Colonic mucosa (tissue), 4 donors: ENCODE results near the gene MACROH2A1. TPM values are rescaled to one million over a fixed set of nuclear protein-coding genes. Genes with fewer than 3 reads are reported as not detected.

Source experiments
- DNase-seq: peaks from one replicate; pipeline ENCODE4 v3.0.0-alpha.2; 2020
- H3K27ac ChIP-seq: fragments of 200-600 bp; one replicate; pipeline ENCODE4 v1.8.0; 2021
- H3K27me3 ChIP-seq: fragments of 200-600 bp; one replicate; pipeline ENCODE4 v1.8.0; 2021
- H3K36me3 ChIP-seq: fragments of 200-600 bp; one replicate; pipeline ENCODE4 v1.8.0; 2021
- H3K4me1 ChIP-seq: fragments of 200-600 bp; one replicate; pipeline ENCODE4 v1.8.0; 2021; ENCODE audit warnings: mild to moderate bottlenecking
- H3K4me3 ChIP-seq: fragments of 200-600 bp; one replicate; pipeline ENCODE4 v1.8.0; 2021
- H3K9ac ChIP-seq, 2 donors: one replicate each; pipeline ENCODE4 v1.7.0; 2013; ENCODE audit warnings: control low read depth in 2 of 2, low read depth in 2 of 2, low read length in 2 of 2
- H3K9me3 ChIP-seq: fragments of 200-600 bp; one replicate; pipeline ENCODE4 v1.8.0; 2021
- intact Hi-C: fragments of 100-400 bp; cut with DNase I; formaldehyde crosslinking; loops from one replicate; pipeline ENCODE4 v1.14.1; 2022
- total RNA-seq, 2 donors: library from RNA; stranded (reverse); fragmentation: NEBNext Ultra II Directional in 1 of 2; extraction: Animal tissue kit (Norgen Biotek cat#: 25700) in 1 of 2; gene quantifications; one replicate each; pipeline ENCODE4 v1.2.1, GENCODE V29; 2021
- TF ChIP-seq, protein P1 (sequence below): fragments of 200-600 bp; IDR thresholded peaks from one replicate; pipeline ENCODE4 v1.8.0; 2022; ENCODE audit warnings: antibody characterized with exemption, mild to moderate bottlenecking
- donor health status: healthy.
- donor health status: DM: no; HTN: no; CAD: no.
- donor health status: DM: no; HTN: no; CAD: no.

Gene MACROH2A1
- total RNA-seq, 2 donors from 2014 or later, result 191 to 323 TPM

DNA sequence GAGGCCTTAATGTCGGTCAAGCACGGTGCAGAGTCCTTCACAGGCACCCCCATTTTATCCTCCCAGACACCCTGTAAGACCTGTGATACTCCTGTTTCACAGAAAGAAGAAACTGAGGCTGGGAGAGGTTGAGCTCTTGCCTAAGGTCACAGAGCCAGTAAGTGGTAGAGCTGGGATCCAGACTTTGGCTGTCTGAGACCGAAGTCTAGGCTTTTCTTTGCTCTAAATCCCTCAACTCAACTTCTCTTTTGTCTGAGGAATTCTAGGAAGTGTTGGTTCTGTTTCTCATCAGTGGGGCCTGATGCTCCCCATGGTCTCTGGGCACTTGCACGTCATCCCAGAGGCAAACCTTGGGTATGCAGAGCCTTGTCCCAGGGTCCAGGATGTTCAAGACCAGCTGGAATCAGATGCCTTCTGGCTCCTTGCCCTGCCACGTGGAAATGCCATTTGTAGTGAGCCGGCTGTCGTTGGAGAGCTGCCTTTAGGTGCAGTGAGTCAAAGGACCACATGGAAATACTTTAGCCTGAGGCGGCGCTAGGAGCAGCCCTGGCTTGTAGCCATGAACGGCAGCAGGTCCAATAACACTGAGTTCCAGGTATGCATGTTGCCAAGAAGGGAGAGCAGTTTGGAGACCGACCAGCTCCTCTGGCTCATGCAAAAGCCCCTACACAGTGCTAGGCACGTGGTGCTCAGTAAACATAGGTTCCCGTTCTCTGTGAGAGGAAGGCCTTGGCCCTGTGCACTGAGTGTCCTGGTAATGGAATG lies 38.9 kb upstream of the MACROH2A1 start:
- DNase-seq, result peak; percentile 37

DNA sequence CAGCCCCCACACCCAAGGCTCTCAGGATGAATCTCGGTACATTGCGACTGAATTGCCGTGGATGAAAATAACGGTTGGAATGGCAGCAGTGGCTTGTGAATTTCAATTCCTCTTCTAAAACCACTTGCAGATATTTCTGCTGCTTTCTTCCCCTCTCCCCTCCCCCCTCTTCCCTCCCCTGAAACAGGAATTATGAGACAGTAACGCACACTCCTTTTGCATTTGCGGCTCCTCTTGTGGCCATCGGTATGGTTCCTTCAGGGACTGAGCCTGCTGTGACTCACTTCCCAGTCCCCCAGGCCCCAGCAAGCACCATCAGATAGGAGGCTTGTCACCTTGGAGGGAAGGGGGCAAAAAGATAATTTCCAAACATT lies 38.4 kb upstream of the MACROH2A1 start:
- H3K27me3 ChIP-seq, result no peaks in the 10 kb centered on the region
- H3K9me3 ChIP-seq, result no peaks in the 10 kb centered on the region
- H3K9ac ChIP-seq, result no peak overlapping the region
- DNase-seq, result no peak
- no peak overlapping the region for H3K4me3 ChIP-seq
- intact Hi-C loops, result no loop called here
- no peaks in the 10 kb centered on the region for H3K36me3 ChIP-seq
- H3K4me1 ChIP-seq, result no peaks in the 10 kb centered on the region
- TF ChIP-seq, protein P1, sequence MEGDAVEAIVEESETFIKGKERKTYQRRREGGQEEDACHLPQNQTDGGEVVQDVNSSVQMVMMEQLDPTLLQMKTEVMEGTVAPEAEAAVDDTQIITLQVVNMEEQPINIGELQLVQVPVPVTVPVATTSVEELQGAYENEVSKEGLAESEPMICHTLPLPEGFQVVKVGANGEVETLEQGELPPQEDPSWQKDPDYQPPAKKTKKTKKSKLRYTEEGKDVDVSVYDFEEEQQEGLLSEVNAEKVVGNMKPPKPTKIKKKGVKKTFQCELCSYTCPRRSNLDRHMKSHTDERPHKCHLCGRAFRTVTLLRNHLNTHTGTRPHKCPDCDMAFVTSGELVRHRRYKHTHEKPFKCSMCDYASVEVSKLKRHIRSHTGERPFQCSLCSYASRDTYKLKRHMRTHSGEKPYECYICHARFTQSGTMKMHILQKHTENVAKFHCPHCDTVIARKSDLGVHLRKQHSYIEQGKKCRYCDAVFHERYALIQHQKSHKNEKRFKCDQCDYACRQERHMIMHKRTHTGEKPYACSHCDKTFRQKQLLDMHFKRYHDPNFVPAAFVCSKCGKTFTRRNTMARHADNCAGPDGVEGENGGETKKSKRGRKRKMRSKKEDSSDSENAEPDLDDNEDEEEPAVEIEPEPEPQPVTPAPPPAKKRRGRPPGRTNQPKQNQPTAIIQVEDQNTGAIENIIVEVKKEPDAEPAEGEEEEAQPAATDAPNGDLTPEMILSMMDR, result no peak
- H3K27ac ChIP-seq, result no peak overlapping the region

More for the DNA sequence above, 38.9 kb upstream of the MACROH2A1 start:
- Histone ChIP-seq H3K27me3 (no peaks in the 10 kb centered on the region), H3K4me1 (no peaks in the 10 kb centered on the region), H3K36me3 (no peaks in the 10 kb centered on the region), H3K9ac (no peak overlapping the region), H3K9me3 (no peaks in the 10 kb centered on the region), H3K27ac (peak overlapping the region; percentile 17), H3K4me3 (no peak overlapping the region)
- intact Hi-C loops, result no loop called here
- TF ChIP-seq, protein P1, result no peak

DNA sequence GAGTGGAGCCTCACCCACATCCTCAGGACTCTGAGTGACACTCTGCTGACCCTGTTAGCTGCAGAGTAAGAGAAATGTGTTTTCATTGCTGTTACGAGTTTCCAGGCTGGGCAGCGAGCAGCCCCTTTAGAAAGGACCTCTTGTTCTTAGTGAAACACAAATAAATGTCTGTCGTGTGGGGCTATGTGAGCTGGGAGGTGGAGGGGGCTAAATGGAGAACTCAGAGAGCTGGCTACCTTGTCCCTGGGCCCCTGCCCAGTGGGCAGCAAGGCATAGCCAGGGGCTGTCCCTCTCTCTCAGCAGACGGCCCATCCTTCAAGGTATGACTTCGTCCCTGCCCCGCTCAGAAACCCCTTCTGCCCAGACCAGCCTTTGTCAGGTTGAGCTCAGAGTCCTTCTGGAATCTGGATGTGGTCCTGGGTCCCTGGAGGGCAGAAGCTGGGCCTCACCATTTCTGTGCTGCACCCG lies 38.0 kb upstream of the MACROH2A1 start:
- DNase-seq, result no peak
- Histone ChIP-seq H3K9ac (no peak overlapping the region), H3K4me1 (no peaks in the 10 kb centered on the region), H3K4me3 (no peak overlapping the region), H3K27me3 (no peaks in the 10 kb centered on the region), H3K9me3 (no peaks in the 10 kb centered on the region), H3K36me3 (no peaks in the 10 kb centered on the region), H3K27ac (no peak overlapping the region)
- intact Hi-C loops, result no loop called here
- TF ChIP-seq, protein P1, result no peak

DNA sequence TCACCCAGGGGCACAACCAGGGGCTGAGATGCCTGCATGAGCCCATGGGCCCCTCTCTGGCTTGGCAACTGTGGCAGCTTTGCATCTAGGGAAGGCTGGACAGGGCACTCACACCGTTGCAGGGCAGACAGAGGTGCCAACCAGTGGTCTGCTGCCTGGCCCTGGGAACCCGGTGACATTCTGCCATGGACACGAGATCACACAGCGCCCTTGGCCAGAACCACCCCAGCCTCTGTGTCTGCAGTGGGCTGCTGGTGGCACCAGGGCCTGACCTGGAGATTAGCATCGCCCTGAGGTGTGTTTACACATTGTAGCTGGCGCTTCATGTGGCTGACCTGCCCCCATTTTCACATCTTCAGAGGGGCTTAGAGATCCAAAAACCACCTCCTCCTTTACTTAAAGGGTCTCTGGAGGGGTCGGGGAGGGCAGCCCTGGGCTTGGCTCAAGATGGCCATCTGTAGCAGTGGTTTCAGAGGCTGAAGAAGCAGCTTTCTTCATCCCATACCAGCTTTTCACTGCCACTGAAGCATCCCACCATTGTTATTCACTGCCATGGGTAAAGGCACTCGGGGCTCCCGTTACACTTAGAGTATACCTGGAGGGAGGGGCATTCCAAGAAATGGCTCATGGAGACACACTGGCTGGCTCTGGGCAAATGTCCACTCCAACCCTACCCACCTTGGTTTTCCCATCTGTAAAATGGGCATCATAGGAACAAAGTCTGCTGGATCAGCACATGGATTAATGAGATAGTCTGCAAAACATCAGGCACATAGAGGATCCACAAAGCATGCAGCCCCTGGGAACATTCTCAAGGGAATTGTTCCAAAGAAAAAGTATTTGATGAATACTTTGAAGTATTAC lies 36.7 kb upstream of the MACROH2A1 start:
- Histone ChIP-seq H3K36me3 (no peaks in the 10 kb centered on the region), H3K4me1 (no peaks in the 10 kb centered on the region), H3K9me3 (no peaks in the 10 kb centered on the region), H3K9ac (no peak overlapping the region), H3K27me3 (no peaks in the 10 kb centered on the region), H3K27ac (no peak overlapping the region), H3K4me3 (no peak overlapping the region)
- intact Hi-C loops, result no loop called here
- DNase-seq, result no peak
- TF ChIP-seq, protein P1, result no peak

DNA sequence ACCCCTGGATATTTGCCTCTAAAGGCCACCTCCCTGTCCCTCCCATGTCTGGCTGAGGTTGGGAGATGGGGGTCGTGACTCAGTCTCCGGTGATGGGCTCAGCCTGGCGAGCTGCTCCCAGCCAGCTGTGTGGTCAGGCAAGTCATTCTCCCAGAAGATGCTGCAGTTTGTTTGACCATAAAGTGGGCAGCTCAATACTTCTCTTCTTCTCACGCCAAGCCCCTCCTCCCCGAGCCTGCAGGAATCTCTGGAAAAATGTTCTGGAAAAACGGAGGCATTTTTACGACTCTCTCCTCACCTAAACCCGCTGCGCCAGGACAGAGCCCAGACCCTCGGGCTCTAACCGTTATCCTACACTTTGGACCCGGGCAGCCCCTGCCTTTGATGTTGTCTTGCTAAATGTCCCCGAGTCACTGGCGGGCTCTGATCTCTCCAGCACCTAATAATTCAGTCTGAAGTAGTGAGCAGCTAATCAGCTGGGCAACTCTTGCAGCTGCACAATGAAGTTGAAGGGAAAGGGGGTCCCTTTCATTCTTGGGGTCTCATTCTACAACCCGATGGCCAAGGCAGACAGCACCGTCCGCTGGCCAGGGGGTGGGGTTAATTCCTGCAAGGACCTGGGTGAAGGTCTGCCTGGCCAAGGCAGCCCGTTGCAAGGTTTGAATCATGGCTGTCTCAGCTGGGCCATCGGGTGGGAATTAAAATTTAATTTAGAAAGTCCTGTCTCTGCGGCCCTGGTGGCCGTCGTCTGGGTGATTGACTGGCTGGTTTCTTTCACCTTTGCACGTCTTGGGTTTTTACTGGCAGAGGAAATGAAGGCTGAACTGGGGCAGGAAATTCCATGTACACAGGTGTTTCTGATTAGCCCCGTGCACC lies 35.8 kb upstream of the MACROH2A1 start:
- Histone ChIP-seq H3K9ac (no peak overlapping the region), H3K4me3 (no peak overlapping the region), H3K36me3 (no peaks in the 10 kb centered on the region), H3K27ac (no peak overlapping the region), H3K4me1 (no peaks in the 10 kb centered on the region), H3K9me3 (no peaks in the 10 kb centered on the region), H3K27me3 (no peaks in the 10 kb centered on the region)
- TF ChIP-seq, protein P1, result no peak
- intact Hi-C loops, result no loop called here
- no peak for DNase-seq
